ENCODE results near the gene NRXN3. TPM values are rescaled to one million over a fixed set of nuclear protein-coding genes. Genes with fewer than 3 reads are reported as not detected.
A peak's percentile ranks its signal among the peaks of the same experiment; 100 is the strongest.

NRXN3 gene
- total and polyA plus RNA-seq, 2 of the 4 experiments (the other 2 are of a cell fraction) = 4.8 to 25.1 TPM

GRCh38 chr14:79833781-79834180, 1663.6 kb downstream of the NRXN3 start:
- H3K23ac ChIP-seq (ENCODE audit: low read depth, low read length) = no peak overlapping the region
- no peak overlapping the region for H2AK5ac ChIP-seq (ENCODE audit: low read depth, low read length)
- H4K20me1 ChIP-seq (ENCODE audit: insufficient read depth, low read length) = no peaks in the 10 kb centered on the region
- no CpG with 5 or more reads among the region's 3 CpGs for WGBS, 2 experiments (ENCODE audit: extremely low coverage in 2 of 2, insufficient read length in 1 of 2)
- H3K18ac ChIP-seq (ENCODE audit: low read depth, low read length) = no peak overlapping the region
- H3K36me3 ChIP-seq (ENCODE audit: control insufficient read depth, insufficient read depth, low read length) = no peaks in the 10 kb centered on the region
- no peak overlapping the region for H3K14ac ChIP-seq (replicated peaks; ENCODE audit: low read depth, low read length)
- no peak overlapping the region for H2BK20ac ChIP-seq (ENCODE audit: low read depth, low read length)
- no peaks in the 10 kb centered on the region for H3K9me3 ChIP-seq (ENCODE audit: control insufficient read depth, insufficient read depth, low read length)
- no peak overlapping the region for H4K5ac ChIP-seq (ENCODE audit: low read depth, low read length)
- dilution Hi-C loops (cut with HindIII; ENCODE audit: low sequenced_read_pairs, unreplicated experiment) = no loop called here
- no peak overlapping the region for H2AK9ac ChIP-seq (replicated peaks; ENCODE audit: low read depth, low read length, poor library complexity)
- no peaks in the 10 kb centered on the region for H3K27me3 ChIP-seq (ENCODE audit: control insufficient read depth, insufficient read depth, low read length)
- no peak overlapping the region for H2BK5ac ChIP-seq (ENCODE audit: low read depth, low read length, poor library complexity, severe bottlenecking)
- H3K4me3 ChIP-seq (ENCODE audit: insufficient read depth, low read depth, low read length) = no peak overlapping the region
- H2BK15ac ChIP-seq (ENCODE audit: low read depth, low read length) = no peak overlapping the region
- in situ Hi-C loops (cut with MboI; ENCODE audit: low sequenced_read_pairs) = no loop called here
- H3K9ac ChIP-seq (ENCODE audit: low read depth, low read length) = no peak overlapping the region
- H4K8ac ChIP-seq (ENCODE audit: low read depth in 2 of 2, low read length in 2 of 2) = no peak overlapping the region
- intact Hi-C loops (cut with micrococcal nuclease) = no loop called here
- no TSS peak for BruUV-seq (replicated peaks)
- no peak overlapping the region for H3K4ac ChIP-seq (ENCODE audit: low read depth, low read length)
- no peaks in the 10 kb centered on the region for H3K9me1 ChIP-seq (ENCODE audit: insufficient read depth, low read length)
- H2AFZ ChIP-seq (replicated peaks; ENCODE audit: low read length, poor library complexity) = no peak overlapping the region
- no peaks in the 10 kb centered on the region; a peak in 1 of 4 replicates for H3K79me1 ChIP-seq (ENCODE audit: low read depth in 1 of 2, low read length in 2 of 2)
- CTCF ChIA-PET = no interaction called here
- H4K91ac ChIP-seq (ENCODE audit: insufficient read depth, low read depth, low read length) = no peak overlapping the region
- TF ChIP-seq MXI1 (IDR thresholded peaks at IDR 0.05; ENCODE audit: borderline replicate concordance, low read depth, low read length) (no peak), CHD1 (IDR thresholded peaks at IDR 0.05; ENCODE audit: low read depth, low read length) (no peak), POLR2A (IDR thresholded peaks at IDR 0.05; ENCODE audit: low read depth, low read length) (no peak), RFX5 (IDR thresholded peaks at IDR 0.05; ENCODE audit: low read depth, low read length) (no peak), FOS (IDR thresholded peaks at IDR 0.05; ENCODE audit: low read depth, low read length) (no peak), MAFK (IDR thresholded peaks at IDR 0.05; ENCODE audit: low read depth, low read length) (no peak), CTCF (conservative IDR thresholded peaks at IDR 0.05; ENCODE audit: low read depth, low read length) (no peak), RCOR1 (IDR thresholded peaks at IDR 0.05; ENCODE audit: insufficient replicate concordance, low read length) (no peak), USF2 (IDR thresholded peaks at IDR 0.05; ENCODE audit: low read depth, low read length) (no peak), MAZ (IDR thresholded peaks at IDR 0.05; ENCODE audit: borderline replicate concordance, low read depth, low read length) (no peak), SMC3 (IDR thresholded peaks at IDR 0.05; ENCODE audit: low read depth, low read length) (no peak), NFE2L2 (IDR thresholded peaks at IDR 0.05; ENCODE audit: low read depth, low read length) (no peak), CEBPB (IDR thresholded peaks at IDR 0.05; ENCODE audit: low read depth, low read length) (no peak), ELK1 (IDR thresholded peaks at IDR 0.05; ENCODE audit: borderline replicate concordance, low read depth, low read length) (no peak), RAD21 (IDR thresholded peaks at IDR 0.05; ENCODE audit: low read length) (no peak), BHLHE40 (IDR thresholded peaks at IDR 0.05; ENCODE audit: low read depth, low read length) (no peak)
- DNase-seq (peak; percentile 8), ATAC-seq (ENCODE audit: low read depth) (no peak)
- no peak overlapping the region for H2BK120ac ChIP-seq (ENCODE audit: low read depth, low read length)
- POLR2A ChIA-PET (ENCODE audit: unreplicated experiment) = no interaction called here
- no peak overlapping the region for H3K27ac ChIP-seq (ENCODE audit: insufficient read depth, low read length)
- no peak overlapping the region for H3K4me2 ChIP-seq (ENCODE audit: low read depth, low read length)
- no peaks in the 10 kb centered on the region; the same call in 1 of the 2 replicates for H3K4me1 ChIP-seq (ENCODE audit: control insufficient read depth, insufficient read depth, low read length)
- H3K56ac ChIP-seq (ENCODE audit: extremely low read depth, insufficient read depth, low read length) = no peak overlapping the region

Data from IMR-90 (cell line).